MM.1S (cell line): Measurements from ENCODE around the gene SLFN13.

ENCODE experiments used
- CTCF ChIP-seq: fragments of 300-600 bp; sonication (generic); IDR thresholded peaks from 2 replicates; pipeline ENCODE4 v1.5.1; 2016; ENCODE audit warnings: antibody characterized with exemption, low read length, mixed read lengths
- EZH2 ChIP-seq: fragments of 300-600 bp; sonication (generic); optimal IDR thresholded peaks from 2 replicates; pipeline ENCODE3; 2017; ENCODE audit warnings: low read depth, mild to moderate bottlenecking, antibody characterized with exemption, low read length, mixed read lengths

GRCh38 chr17:35486920-35487732 is 38.6 kb upstream of the SLFN13 start:
- TF ChIP-seq EZH2 = no peak
- TF ChIP-seq CTCF = no peak
